ENCODE results near the gene SYS1.

Gene SYS1

DNA sequence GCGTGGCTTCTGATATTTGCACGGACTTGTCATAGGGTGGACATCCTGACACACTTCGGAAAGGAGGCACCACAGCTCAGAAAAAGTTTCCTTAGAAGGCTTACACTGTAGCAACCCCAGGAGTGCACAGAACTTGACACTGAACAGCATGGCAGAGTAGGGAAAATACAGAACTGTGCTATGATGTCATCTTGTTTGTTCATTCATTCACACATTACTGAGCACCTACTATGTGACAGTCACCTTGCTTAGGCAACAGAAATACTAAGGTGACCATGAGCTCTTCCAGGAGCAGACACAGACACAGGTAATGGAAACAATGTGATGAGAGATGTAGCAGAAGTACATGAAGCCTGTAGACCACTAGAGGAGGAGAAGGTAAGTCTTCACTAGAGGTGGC is 50.5 kb downstream of the SYS1 start:
- no peak for DNase-seq (ENCODE audit: low spot score)
- FAIRE-seq = peak; percentile 13

- DNase-seq (ENCODE audit: low spot score) = peak; percentile 97
- peak; percentile 77 for FAIRE-seq
These were observed 53.1 kb downstream of the SYS1 start, which contains the start of gene PIGT for GRCh38 chr20:45415822-45416637. Gene PIGT, plus strand, starts transcription at chr20:45416141. Its CDS starts 16 bp downstream, at chr20:45416157.

DNA sequence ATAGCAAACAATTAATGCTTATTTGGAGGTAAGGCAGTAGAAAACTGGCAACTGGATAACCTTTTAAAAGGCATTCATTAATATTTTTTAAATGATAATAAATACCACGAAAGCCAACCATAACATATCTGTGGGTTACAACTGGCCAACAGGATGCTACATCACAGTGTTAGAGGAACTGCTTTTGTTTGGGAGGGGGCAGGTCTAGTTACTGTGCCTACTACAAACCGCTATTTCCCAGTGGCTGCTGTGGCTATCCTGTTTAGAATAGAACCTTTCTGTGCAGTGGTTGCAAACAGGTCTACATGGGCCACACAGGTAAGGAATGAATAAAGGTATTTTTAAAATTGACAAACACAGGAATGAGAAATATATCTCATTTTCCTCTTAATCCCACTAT is 54.0 kb downstream of the SYS1 start:
- FAIRE-seq (no peak), DNase-seq (ENCODE audit: low spot score) (no peak)
